Inferior parietal cortex (tissue), 1 donor: ENCODE data around the gene MFSD6.

ENCODE experiments used
- DNase-seq: peaks from one replicate; pipeline ENCODE4 v3.0.0-alpha.2; 2016; ENCODE audit errors: extremely low spot score

Gene MFSD6

GRCh38 chr2:190530248-190530900, 122.2 kb downstream of the MFSD6 start:
- DNase-seq: no peak

DNA sequence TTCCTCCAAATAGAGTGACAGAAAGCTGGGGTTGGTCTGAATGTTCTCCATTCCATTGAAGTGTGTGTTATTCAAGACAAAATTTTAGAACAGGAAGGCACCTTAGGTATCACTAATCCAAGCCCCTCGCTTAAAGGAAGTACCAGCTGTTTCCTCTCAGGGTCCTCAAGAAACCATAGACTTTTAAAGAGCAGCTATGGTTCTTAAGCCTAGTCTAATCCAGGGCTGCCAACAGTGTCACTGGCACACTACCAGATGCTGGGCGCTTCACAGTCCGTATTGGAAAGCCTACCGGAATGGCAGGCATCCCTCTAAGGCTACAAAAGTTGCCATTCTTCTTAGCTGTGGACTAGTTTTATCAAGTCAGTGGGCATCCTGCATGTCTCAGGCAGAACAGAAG, 124.4 kb downstream of the MFSD6 start:
- DNase-seq: no peak

DNA sequence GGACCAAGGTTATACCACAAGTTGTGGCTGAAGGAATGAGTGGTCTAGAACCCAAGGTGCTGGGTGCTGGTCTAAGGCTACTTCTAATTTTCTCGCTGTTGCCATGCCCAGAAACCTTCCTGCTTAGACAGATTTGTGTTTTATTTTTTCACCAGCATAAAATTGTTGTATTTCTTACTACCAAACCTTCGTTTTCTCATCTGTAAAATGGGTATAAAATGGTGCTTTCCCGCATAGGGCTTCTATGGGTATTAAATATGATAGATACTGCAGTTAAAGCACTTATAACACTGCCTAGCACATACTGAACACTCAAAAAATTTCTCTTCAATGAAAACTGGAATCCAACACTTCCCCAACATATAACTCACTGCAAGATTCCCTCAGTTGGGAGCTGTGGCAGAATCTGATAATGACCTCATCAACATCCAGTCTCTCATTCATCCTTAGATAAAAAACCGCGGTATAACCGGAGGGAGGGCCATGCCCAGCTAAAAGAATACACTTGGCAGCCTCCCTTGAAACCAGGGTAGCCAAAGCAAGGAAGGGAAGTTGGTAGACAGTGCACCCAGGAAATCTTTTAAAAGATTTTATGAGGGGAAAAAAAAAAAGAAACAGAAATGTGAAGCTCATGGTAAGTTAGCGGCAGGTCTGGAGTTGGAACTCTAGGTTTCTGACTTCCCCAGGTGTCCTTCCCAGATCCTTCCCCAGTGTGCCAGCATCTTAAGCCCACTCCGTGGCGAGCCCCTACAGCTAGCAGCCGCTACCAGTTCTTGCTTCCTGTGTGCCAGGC, 125.2 kb downstream of the MFSD6 start:
- no peak for DNase-seq

- DNase-seq: peak; percentile 58
Measured at GRCh38 chr2:190533968-190534309, 125.8 kb downstream of the MFSD6 start.

DNA sequence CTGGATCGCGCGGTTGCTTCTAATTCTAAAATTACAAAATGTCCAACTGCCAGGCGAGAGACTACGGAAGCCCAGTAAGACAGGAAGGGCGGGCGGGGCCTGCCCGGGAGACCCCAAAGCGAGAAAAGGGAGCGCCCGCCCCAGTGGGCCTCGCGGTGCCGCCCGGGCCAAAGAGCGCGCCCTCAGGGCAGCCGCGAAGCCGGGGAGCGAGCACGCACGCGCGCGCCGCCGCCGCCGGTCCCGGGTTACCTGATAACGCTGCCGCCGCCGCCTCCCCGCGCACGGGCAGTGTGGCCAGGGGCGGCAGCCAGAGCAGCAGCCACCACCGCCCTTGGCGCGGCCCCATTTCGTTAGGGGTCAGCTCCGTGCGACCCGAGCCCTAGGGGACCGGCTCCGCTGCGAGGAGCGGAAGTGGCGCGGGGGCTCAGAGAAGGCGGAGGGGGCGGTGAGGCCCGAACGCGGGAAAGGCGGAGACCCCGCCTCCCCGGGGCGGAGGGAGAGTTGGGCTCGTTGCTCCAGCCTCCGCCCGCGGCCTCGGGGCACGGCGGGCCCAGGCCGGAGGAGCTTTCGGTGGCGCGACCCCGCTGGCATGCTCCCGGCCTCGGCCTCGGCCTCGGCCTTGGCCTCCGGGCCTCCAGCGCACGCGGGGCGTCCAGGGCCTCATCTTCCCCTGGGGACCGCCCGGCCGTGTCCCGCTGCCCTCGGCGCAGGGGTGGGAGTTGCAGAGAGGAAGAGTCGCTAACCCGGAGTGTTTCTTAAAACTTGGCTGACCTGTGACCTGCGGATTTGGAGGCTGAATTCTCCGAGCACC, 126.4 kb downstream of the MFSD6 start, which contains the start of gene NEMP2:
Gene NEMP2, minus strand, starts transcription at position 413 of the 811 bp plus-strand sequence. Its CDS starts 67 bp downstream, at position 346.
- peak; percentile 65 for DNase-seq

GRCh38 chr2:190535121-190535439, 126.9 kb downstream of the MFSD6 start:
- DNase-seq: no peak

DNA sequence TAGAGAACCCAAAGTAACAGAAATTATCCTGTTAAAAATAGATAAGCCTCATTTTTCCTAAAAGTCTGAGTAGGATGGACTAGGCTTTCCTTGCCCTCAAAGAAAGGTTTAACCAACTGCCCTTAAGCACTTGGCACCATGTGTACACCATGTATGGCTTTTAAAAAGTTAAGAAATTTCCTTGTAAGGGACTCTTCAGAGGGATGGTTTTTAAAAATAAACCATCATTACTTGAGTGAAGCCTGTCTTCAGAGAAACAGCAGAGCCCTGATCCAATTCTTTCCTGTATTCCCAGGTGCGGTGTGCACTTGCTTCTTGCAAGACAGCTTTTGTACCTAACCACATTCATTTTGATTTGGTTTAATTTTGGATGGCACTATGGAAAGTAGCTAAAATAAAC, 127.4 kb downstream of the MFSD6 start:
- no peak for DNase-seq

- DNase-seq: no peak
Measured at GRCh38 chr2:190537765-190538164, 129.6 kb downstream of the MFSD6 start.

GRCh38 chr2:190538201-190538600, 130.0 kb downstream of the MFSD6 start:
- no peak for DNase-seq

- no peak for DNase-seq
Measured at GRCh38 chr2:190540048-190540447, 131.9 kb downstream of the MFSD6 start.

DNA sequence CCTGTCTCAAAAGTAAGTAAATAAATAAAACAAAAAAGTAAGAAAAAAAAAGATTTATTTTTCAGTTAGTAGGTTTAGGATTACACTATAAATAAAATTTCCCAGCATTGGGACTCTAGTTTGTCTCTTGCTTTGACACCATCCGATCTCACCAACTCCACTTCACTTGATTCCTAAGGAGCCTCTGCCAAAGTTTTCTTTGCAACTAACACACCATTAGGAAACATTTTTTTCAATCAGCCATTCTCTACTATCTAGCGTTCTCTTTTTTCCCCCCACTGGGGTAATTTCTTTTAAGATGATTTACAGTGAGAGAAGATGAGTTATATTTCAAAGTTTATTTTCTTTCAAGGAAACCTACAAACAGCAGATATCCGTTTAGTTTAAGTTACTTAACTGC, 136.9 kb downstream of the MFSD6 start:
- no peak for DNase-seq

- DNase-seq: no peak
Measured at GRCh38 chr2:190545555-190546385, 137.6 kb downstream of the MFSD6 start.

GRCh38 chr2:190546734-190547133, 138.6 kb downstream of the MFSD6 start:
- no peak for DNase-seq

GRCh38 chr2:190547886-190548285, 139.7 kb downstream of the MFSD6 start:
- DNase-seq: no peak

DNA sequence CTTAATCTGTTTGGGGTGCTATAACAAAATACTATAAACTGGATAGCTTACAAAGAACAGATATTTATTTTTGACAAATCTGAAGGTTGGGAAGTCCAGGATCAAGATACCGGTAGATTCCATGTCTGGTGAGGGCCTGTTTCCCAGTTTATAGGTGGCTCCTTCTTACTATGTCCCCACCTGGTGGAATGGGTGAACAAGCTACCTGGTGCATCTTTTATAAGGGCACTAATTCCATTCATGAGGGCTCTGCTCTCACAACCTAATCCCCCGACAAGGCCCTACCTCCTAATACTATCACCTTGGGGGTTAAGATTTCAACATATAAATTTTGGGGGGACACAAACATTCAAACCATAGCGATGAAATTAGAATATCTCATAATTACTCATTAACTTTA, 142.0 kb downstream of the MFSD6 start:
- DNase-seq: no peak
